Measurements from ENCODE around the gene GRIN2A.

DNA sequence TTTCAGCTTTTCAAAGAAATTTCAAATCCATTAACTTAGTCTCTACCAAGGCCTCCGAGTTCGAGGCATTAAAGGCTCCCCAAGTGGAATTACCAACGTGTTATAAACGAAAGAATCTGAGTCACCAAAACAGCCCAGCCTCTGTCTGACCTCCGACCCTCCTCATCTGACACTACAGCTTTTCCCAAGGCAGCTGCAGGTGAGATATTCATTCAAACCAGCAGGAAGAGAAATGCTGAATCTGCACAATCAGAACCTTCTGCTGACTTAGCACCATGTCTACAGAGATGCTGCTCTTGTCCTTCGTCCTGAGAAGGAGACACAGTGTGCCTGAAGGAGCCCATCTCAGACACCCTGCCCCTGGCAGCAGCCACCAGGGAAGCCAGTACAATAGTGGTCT lies 30.5 kb downstream of the GRIN2A start:
- TF ChIP-seq CTCF (conservative IDR thresholded peaks at IDR 0.05) = no peak
- TF ChIP-seq ZFX (IDR thresholded peaks at IDR 0.05) = no peak

Measured in C4-2B (cell line).